GM21367 (cell line): ENCODE results near the gene TRMT2A.

ENCODE experiments used
- ATAC-seq: cut with Tn5 transposase; IDR thresholded peaks from one replicate; pipeline ENCODE4 v1.9.1; 2021; ENCODE audit not compliant: unreplicated experiment

TRMT2A gene

GRCh38 chr22:20135806-20136602 lies 19.0 kb upstream of the TRMT2A start:
- no peak for ATAC-seq

- no peak for ATAC-seq
These were observed 18.2 kb upstream of the TRMT2A start for GRCh38 chr22:20135265-20135664.

DNA sequence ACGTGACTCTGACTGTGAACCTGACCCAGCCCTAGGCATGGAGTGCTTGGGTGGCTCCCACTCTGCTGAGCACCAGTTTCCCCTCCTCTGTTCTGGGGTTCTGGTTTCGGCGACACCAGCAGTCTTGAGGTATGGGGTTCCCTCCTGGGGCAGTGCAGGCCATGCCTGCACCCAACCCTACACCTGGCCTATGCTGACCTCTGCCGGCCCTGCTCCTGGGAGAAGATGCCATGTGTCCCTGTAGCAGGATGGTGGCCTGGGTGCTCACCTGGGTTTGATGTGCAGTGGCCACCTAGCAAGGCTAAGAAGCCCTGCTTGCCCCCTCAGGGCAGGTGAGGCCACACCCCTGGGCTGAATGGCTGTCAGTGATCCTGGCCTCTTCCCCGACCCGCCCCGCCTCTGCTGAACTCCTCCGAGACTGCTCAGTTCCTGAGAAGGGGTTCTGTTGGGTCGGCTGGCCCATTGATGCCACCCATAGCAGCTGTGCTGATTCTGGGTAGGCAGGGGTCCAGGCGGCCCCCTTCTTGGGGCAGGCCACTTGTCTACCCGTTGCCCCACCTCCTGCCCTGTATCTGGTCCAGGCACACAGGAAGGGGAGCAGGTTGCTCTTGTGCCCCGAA lies 17.0 kb upstream of the TRMT2A start:
- ATAC-seq: no peak

DNA sequence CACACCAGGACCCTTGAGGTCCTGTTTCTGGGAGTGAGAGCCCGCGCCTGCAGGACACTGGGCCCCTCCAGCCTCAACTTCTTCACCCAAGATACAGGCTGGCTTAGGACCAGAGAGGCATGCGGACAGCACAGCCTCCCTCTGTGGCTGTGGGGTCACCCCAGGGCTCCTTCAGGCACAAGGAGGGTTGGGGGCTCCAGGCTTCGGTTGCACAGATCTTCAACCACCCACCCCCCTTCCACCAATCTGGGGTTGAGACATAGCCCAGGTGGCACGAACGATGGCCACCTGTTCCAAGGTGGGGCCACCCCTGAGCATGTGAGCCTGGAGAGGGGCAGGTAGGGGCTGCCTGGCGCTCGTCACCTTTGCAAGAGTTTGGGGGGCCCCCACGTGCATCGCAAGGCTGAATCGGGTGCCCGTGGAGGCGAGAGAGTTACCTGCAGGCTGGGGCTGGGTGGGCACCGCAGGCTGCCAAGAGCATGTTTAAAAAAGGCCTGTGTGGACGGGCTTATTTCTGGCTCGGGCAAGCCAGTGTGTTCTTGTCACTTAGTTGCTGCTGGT lies 15.7 kb upstream of the TRMT2A start:
- no peak for ATAC-seq

DNA sequence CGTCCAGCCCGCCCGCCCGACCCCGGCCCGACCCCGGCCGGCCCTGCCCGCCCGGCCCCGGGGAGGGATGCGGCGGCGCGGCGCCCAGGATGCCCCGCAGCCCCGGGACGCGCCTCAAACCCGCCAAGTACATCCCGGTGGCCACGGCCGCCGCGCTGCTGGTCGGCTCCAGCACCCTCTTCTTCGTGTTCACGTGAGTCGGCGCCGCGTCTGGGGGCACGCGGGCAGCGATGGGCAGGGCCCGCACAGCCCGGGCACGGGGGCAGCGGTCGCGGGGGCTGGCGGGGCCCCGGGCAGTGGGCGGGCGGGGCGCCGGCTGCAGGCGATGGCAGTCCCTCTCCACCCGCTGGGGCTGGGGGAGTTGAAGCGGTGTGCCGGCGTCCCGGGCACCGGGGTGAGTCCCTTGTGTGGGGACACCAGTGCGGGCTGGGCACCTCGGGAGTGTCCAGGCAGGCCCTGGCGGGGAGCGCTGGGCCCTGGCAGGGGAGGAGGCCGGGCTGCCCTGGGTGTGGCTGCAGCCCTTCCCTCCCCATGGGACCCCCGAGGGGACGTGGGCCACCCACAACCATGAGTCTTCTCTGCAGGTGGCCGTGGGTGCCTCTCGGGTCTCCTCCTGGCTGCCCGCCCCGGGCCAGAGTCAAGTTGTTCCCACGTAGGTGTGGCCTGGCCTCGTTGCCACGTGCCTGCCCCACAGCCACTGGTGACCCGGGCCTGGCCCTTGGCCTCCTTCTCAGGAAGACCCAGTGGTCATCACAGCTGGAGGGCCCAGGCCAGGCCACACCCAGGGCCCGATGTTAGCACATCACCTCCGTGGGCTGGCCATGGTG lies 15.0 kb upstream of the TRMT2A start:
- ATAC-seq: no peak

DNA sequence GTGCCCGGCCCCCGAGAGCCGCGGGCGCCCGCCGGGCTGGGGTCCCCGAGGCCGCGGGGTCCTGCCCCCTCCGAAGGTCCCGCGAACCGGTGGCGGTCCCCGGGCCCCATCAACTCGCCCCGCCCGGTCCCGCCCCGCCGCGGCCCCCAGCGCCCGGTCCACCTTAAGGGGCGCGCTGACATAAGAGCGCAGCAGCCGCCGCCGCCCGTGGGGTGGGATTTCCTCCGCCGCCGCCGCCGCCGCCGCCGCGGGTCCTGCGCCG lies 14.5 kb upstream of the TRMT2A start, which contains the start of gene ZDHHC8:
TSS of gene ZDHHC8 (plus strand) at position 208 of the 262 bp plus-strand sequence. CDS start 144 bp downstream, outside the sequence.
- no peak for ATAC-seq

- peak; percentile 47 for ATAC-seq
These were observed 13.9 kb upstream of the TRMT2A start for GRCh38 chr22:20130731-20131596.

DNA sequence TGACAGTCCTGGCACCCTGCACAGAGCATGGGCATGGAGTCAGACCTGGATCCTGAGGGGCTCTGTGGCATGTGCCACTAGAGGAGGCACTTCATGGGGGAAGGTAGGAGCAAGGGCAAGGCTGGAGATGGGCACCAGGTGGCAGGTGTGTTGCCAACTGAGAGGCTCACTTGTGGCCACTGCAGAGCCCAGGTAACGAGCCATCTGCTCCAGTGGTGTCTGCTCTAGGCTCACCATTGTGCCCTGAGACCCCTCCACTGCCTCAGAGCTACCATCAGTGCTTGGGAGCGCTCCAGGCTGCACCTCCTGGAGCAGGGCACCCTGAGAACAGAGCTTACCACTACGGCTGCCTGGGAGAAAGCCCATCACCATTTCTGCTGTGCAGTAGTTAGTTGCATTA lies 13.3 kb upstream of the TRMT2A start:
- no peak for ATAC-seq

GRCh38 chr22:20129747-20130014 lies 12.7 kb upstream of the TRMT2A start:
- ATAC-seq: no peak

- ATAC-seq: no peak
These were observed 12.1 kb upstream of the TRMT2A start for GRCh38 chr22:20128902-20129746.

GRCh38 chr22:20128619-20128901 lies 11.5 kb upstream of the TRMT2A start:
- no peak for ATAC-seq

DNA sequence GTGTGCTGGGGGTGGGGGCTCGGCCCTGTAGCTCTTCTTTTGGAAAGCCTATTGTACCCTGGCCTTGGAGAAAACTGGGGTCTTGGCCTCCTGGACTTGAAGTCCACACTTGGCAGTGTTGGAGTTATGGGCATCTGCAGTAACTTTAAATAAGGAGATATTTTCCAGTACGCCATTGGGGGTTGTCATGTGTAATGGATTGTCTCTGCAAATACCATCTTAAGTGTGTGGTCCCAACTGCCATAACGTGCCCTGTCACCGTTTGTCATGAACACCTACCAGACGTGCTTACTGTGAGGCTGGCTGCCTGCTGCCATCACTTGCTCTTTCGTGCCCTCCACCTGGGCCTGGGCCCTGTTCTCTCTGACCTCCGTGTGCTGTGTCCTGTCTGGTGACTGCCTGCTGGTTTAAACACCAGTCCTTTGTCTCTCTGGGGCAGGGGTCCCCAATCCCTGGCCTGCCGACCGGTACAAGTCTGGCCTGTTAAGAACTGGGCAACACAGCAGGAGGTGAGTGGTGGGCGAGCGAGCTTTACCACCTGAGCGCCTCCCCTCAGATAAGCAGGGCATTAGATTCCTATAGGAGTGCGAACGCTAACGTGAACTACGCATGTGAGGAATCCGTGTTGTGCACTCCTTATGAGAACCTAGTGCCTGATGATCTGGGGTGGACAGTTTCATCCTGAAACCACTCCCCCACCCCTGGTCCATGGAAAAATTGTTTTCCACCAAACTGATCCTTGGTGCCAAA lies 11.0 kb upstream of the TRMT2A start:
- ATAC-seq: no peak

DNA sequence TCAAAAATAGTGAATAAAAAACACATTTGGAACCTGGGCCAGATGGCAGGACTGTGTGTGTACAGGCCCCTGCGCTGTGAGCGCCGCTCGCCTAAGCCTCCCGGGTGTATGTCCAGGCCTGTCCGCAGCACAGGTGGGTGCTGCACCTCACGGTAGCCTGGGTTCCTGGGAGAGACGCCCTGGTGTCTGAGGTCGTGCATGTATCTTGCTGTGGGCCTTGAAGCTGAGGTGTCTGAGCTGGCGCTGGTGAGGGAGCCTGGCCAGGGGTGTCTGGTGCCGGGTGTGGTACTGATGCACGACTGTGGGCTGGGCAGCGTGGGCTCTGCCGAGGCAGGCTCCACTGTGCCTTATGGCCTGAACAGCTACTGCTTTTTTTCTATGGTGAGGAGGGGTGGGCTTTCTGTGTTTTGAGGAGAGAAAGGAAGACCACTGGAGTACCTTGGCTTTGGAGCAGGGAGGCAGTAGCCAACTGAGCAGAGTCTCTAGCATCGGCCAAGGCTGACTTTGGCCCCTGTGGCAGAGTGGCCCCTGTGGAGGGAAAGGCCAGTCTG lies 10.4 kb upstream of the TRMT2A start:
- no peak for ATAC-seq

- ATAC-seq: no peak
These were observed 9.4 kb upstream of the TRMT2A start for GRCh38 chr22:20126284-20127029.

- no peak for ATAC-seq
These were observed 8.5 kb upstream of the TRMT2A start for GRCh38 chr22:20125201-20126174.

GRCh38 chr22:20124083-20124787 lies 7.2 kb upstream of the TRMT2A start:
- no peak for ATAC-seq
